Measurements from ENCODE around the gene GRM7.

DNA sequence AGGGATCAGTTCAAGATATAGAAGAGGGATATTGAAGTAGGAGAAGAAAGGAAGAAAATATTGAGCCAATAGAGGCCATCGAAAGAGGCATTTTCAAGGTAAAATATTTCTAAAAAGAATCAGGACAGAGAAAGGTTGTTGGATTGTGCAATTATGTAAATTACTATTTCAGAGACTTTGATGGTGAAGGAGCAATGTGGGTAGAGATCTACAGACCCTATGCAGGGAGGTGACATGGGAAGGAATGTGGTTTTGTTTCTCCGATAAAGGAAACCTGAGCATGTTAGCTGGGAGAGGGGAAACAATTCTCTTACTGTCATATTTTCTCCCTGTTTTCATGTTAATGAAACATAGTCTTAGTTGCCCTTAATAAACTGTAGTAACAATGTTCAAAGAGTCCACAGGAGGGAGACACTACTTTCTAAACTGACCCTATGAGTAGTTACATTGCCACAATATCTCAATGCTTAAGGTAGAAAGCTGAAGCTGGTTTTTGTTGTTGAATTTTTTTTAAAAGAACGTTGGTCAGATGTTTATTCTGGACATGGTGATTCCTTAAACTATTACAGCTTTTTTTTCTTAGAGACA, 133.3 kb downstream of the GRM7 start:
- no peak for TF ChIP-seq POLR2A (IDR thresholded peaks at IDR 0.05)
- no peak for TF ChIP-seq CTCF (IDR thresholded peaks at IDR 0.05)
